ENCODE data around the gene CACNG4. TPM values are rescaled to one million over a fixed set of nuclear protein-coding genes. Genes with fewer than 3 reads are reported as not detected.

The CACNG4 gene
- total and polyA plus RNA-seq, 4 donors: 2.3 to 9.4 (median 4.1) TPM

DNA sequence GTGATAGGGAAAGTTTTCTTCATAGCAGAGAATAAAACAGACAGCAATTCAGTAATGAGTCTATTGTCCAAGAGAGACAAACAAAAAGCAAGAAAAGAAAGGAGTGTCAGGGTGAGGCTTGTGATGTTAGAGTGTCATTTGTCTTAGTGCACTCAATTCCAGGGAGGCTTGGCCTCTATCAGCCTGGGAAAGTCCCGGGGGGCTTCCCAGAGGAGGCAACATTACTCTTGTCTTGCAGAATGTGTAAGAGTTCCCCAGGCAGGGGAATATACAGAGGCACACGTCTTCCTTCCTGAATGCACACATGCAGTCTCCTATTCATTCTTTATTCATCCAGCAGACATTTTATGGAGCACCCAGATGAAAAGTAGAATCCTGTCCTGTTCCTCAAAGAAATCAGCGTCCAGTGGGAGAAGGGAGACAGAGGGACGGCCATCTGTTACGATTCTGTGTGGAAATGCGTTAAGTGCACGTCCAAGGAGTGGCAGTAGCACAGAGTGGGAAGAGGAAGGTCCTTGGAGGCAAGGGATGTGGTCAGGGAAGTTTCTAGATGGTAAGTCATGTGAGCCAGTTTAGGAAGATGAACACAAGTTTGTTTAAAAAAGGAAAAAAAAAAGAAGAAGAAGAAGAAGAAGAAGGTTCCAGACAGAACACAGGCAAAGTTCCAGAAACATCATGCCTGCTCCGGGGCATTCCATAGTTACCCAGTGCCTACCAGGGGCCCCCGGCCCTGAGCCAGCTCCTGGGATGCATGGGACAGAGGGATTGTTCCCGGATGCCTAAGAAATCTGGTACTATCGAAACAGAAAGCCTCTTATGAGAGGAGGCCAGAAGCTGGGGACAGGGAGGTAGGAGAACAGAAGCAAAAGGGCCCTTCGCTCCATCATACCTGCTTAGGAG lies 21.1 kb downstream of the CACNG4 start:
- no peaks in the 10 kb centered on the region for H3K9me3 ChIP-seq (ENCODE audit: control insufficient read depth in 4 of 4, insufficient read depth in 3 of 4, low read length in 3 of 4)
- no peaks in the 10 kb centered on the region for H3K36me3 ChIP-seq (ENCODE audit: control insufficient read depth in 4 of 4, insufficient read depth in 4 of 4, low read length in 4 of 4)
- H3K27ac ChIP-seq (ENCODE audit: low read depth in 1 of 2, low read length in 1 of 2): no peak overlapping the region
- DNase-seq (no peak), ATAC-seq (ENCODE audit: insufficient read depth, low FRiP score) (no peak)
- no peaks in the 10 kb centered on the region for H3K4me1 ChIP-seq (ENCODE audit: control insufficient read depth in 5 of 5, insufficient read depth in 5 of 5, low read length in 5 of 5)
- H3K9ac ChIP-seq (ENCODE audit: insufficient read depth in 1 of 2, low read length in 2 of 2): no peak overlapping the region
- TF ChIP-seq, protein P1, sequence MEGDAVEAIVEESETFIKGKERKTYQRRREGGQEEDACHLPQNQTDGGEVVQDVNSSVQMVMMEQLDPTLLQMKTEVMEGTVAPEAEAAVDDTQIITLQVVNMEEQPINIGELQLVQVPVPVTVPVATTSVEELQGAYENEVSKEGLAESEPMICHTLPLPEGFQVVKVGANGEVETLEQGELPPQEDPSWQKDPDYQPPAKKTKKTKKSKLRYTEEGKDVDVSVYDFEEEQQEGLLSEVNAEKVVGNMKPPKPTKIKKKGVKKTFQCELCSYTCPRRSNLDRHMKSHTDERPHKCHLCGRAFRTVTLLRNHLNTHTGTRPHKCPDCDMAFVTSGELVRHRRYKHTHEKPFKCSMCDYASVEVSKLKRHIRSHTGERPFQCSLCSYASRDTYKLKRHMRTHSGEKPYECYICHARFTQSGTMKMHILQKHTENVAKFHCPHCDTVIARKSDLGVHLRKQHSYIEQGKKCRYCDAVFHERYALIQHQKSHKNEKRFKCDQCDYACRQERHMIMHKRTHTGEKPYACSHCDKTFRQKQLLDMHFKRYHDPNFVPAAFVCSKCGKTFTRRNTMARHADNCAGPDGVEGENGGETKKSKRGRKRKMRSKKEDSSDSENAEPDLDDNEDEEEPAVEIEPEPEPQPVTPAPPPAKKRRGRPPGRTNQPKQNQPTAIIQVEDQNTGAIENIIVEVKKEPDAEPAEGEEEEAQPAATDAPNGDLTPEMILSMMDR (IDR thresholded peaks at IDR 0.05; ENCODE audit: control extremely low read depth, extremely low read depth): no peak
- no peak overlapping the region for H3K4me3 ChIP-seq
- WGBS, 2 donors: 75 to 78% methylated on average over 12 of the region's 12 CpGs
- H3K27me3 ChIP-seq (ENCODE audit: control insufficient read depth in 3 of 3, insufficient read depth in 3 of 3, low read length in 2 of 3): peaks cover 0 to 14% (median 0%) of the 10 kb centered on the region in 3 donors

DNA sequence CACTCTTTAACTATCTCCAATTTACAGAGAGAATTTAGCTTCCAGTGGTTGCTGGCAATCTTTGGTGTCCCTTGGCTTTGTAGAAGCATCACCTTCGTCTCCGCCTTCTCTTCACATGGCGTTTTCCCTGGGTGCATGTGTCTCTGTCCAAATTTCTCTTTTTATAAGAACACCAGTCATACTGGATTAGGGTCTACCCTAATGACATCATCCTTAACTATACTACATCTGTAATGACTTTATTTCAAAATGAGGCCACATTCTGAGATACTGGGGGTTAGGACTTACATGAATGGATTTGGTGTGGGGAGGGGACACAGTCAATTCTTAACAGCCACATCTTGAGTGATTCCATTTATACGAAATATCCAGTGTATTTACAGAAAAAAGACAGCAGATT lies 22.2 kb downstream of the CACNG4 start:
- H3K36me3 ChIP-seq (ENCODE audit: control insufficient read depth in 4 of 4, insufficient read depth in 4 of 4, low read length in 4 of 4): no peaks in the 10 kb centered on the region
- no peak for DNase-seq
- no peak overlapping the region for H3K9ac ChIP-seq (ENCODE audit: insufficient read depth in 1 of 2, low read length in 2 of 2)
- TF ChIP-seq, protein P1 (IDR thresholded peaks at IDR 0.05; ENCODE audit: control extremely low read depth, extremely low read depth): no peak
- peaks cover 0 to 13% (median 0%) of the 10 kb centered on the region in 3 donors for H3K27me3 ChIP-seq (ENCODE audit: control insufficient read depth in 3 of 3, insufficient read depth in 3 of 3, low read length in 2 of 3)
- no peaks in the 10 kb centered on the region for H3K9me3 ChIP-seq (ENCODE audit: control insufficient read depth in 4 of 4, insufficient read depth in 3 of 4, low read length in 3 of 4)
- ATAC-seq (ENCODE audit: insufficient read depth, low FRiP score): no peak
- WGBS, 2 donors: 93 to 94% methylated on average over 4 of the region's 4 CpGs
- H3K4me3 ChIP-seq: no peak overlapping the region
- H3K27ac ChIP-seq (ENCODE audit: low read depth in 1 of 2, low read length in 1 of 2): no peak overlapping the region
- no peaks in the 10 kb centered on the region for H3K4me1 ChIP-seq (ENCODE audit: control insufficient read depth in 5 of 5, insufficient read depth in 5 of 5, low read length in 5 of 5)

DNA sequence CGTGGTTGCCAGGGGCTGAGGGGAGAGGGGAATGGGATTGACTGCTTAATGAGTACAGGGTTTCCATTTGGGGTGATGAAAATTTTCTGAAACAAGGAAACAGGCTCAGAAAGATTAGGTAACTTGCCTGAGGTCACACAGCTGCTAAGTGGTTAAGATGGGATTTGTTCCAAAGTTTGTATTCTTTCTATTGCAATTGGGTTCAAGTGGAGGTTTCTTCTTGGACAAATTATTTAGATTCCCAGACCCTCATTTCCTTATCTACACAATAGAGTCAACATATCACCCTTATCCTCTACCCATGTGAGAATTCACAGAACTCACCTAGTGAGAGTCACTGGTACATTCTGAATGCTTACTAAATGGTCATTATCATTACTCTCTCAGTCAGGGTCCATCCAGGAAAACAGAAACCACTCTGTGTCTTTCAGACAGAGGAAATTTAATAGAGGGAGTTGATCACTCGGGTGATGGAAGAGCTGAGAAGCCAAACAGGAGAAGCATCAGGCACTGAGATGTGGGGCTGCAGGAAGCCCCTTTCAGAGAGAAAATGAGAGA lies 22.6 kb downstream of the CACNG4 start:
- Histone ChIP-seq H3K4me1 (ENCODE audit: control insufficient read depth in 5 of 5, insufficient read depth in 5 of 5, low read length in 5 of 5) (no peaks in the 10 kb centered on the region), H3K27ac (ENCODE audit: low read depth in 1 of 2, low read length in 1 of 2) (no peak overlapping the region), H3K4me3 (no peak overlapping the region), H3K9ac (ENCODE audit: insufficient read depth in 1 of 2, low read length in 2 of 2) (no peak overlapping the region), H3K9me3 (ENCODE audit: control insufficient read depth in 4 of 4, insufficient read depth in 3 of 4, low read length in 3 of 4) (no peaks in the 10 kb centered on the region), H3K36me3 (ENCODE audit: control insufficient read depth in 4 of 4, insufficient read depth in 4 of 4, low read length in 4 of 4) (no peaks in the 10 kb centered on the region), H3K27me3 (ENCODE audit: control insufficient read depth in 3 of 3, insufficient read depth in 3 of 3, low read length in 2 of 3) (peaks cover 0 to 13% (median 0%) of the 10 kb centered on the region in 3 donors)
- ATAC-seq (ENCODE audit: insufficient read depth, low FRiP score) (no peak), DNase-seq (no peak)
- WGBS, 2 donors: 63 to 69% methylated on average over 2 of the region's 2 CpGs
- TF ChIP-seq, protein P1 (IDR thresholded peaks at IDR 0.05; ENCODE audit: control extremely low read depth, extremely low read depth): no peak

Data from lung (tissue), 12 donors.